Erythroblast (primary cell): ENCODE results near the gene AGTPBP1.

ENCODE experiments used
- GATA1 ChIP-seq: IDR thresholded peaks from 2 replicates; pipeline ENCODE4 v1.6.1; 2011; ENCODE audit warnings: low read depth, mild to moderate bottlenecking, control low read depth, low read length, moderate library complexity
- POLR2A ChIP-seq: IDR thresholded peaks from 2 replicates; pipeline ENCODE4 v1.6.1; 2011; ENCODE audit warnings: mild to moderate bottlenecking, low read length

GRCh38 chr9:85524531-85524930 is 217.2 kb downstream of the AGTPBP1 start:
- TF ChIP-seq POLR2A (no peak), GATA1 (no peak)
